ENCODE results near the gene TERB1. TPM values are rescaled to one million over a fixed set of nuclear protein-coding genes. Genes with fewer than 3 reads are reported as not detected.

TERB1 gene, protein sequence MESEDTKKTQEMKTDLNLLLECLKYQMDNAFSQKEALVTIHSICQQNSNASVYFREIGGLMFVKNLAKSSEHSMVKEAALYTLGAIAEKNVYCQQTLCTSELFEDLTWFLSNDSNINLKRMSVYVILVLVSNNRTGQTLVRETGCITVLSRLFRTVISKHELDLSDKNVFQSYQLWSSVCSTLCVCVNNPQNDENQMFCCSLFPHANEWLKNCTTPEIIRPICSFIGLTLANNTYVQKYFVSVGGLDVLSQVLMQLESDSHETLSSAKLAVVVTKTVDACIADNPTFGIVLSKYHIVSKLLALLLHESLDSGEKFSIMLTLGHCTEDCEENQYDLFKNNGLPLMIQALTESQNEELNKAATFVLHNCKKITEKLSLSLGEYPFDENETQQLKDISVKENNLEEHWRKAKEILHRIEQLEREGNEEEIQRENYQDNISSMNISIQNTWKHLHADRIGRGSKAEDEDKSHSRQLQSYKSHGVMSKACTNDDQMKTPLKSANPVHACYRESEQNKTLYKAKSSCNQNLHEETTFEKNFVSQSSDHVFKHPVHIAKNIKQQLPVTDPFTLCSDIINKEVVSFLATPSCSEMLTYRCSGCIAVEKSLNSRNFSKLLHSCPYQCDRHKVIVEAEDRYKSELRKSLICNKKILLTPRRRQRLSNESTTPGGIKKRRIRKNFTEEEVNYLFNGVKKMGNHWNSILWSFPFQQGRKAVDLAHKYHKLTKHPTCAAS
- total RNA-seq (2021) (not detected in 3 replicates), Bru-seq, nascent RNA (percentile 16 among the genes with signal in this experiment)
- long read RNA-seq, experiment 1: 0 reads
- long read RNA-seq, experiment 2: 0 reads
- long read RNA-seq, experiment 3: 0 reads

DNA sequence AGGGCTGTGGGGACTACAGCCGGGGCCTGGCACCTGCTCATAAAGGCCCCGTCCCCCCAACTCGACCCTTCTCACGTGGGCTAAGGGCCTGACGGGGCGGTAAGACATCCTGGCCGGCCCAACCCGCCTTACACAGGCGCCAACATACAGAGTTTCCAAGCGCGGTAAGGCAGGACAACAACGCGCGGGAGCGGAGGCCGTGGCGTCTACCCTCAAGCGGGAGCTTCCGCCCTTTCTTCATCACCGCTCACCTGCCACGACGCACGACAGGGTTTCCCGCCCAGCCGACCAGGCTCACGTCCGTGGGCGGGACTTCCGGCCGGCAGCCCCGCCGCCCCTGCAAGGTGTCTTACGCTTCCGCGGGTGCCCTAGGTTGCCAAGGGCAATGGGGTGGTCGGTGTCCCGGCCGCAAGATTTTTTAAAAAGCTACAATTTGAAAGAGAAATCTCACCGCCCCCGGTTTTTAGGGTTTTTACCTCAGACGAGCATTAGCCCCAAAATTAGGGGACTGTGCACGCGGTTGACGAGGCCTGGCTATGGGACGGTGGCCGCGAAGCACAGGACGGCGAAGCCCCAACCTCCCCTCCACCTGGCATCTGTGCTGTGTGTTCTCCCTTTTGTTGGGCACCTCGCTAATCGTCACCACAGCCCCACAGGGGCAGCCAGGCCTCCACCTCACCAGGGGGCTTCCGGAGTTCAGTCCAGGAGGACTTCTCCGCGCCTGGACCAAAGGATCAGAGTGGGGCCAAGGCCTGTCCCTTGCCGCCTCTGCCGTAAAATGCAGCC lies at the start of gene TERB1:
Gene TERB1 (minus strand): TSS at position 265 of the 786 bp plus-strand sequence. CDS start 4,786 bp downstream, outside the sequence.
- peak within 1 kb of the TSS; percentile 45; the same call in 1 of the 2 replicates for H3K27ac Mint-ChIP-seq
- DNase-seq (ENCODE audit: low spot score) (peak; percentile 24), ATAC-seq (peak; percentile 67)
- no peaks in the 10 kb centered on the region for H3K9me3 Mint-ChIP-seq
- TF ChIP-seq MYBL2 (CRISPR knock-in tag; IDR thresholded peaks at IDR 0.05) (0 out of 2 replicates have a peak, but pooled peaks have one; percentile 43), NFE2L1 (CRISPR knock-in tag; IDR thresholded peaks at IDR 0.05) (peak; percentile 49; the same call in 1 of the 2 replicates), CBFB (CRISPR knock-in tag; IDR thresholded peaks at IDR 0.05; ENCODE audit: low read depth) (no peak), IRF2 (CRISPR knock-in tag; IDR thresholded peaks at IDR 0.05; ENCODE audit: borderline replicate concordance, low read depth) (no peak)
- TF ChIP-seq, protein P1, sequence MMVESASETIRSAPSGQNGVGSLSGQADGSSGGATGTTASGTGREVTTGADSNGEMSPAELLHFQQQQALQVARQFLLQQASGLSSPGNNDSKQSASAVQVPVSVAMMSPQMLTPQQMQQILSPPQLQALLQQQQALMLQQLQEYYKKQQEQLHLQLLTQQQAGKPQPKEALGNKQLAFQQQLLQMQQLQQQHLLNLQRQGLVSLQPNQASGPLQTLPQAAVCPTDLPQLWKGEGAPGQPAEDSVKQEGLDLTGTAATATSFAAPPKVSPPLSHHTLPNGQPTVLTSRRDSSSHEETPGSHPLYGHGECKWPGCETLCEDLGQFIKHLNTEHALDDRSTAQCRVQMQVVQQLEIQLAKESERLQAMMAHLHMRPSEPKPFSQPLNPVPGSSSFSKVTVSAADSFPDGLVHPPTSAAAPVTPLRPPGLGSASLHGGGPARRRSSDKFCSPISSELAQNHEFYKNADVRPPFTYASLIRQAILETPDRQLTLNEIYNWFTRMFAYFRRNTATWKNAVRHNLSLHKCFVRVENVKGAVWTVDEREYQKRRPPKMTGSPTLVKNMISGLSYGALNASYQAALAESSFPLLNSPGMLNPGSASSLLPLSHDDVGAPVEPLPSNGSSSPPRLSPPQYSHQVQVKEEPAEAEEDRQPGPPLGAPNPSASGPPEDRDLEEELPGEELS (CRISPR knock-in tag; IDR thresholded peaks at IDR 0.05): no peak
- TF ChIP-seq, protein P2, sequence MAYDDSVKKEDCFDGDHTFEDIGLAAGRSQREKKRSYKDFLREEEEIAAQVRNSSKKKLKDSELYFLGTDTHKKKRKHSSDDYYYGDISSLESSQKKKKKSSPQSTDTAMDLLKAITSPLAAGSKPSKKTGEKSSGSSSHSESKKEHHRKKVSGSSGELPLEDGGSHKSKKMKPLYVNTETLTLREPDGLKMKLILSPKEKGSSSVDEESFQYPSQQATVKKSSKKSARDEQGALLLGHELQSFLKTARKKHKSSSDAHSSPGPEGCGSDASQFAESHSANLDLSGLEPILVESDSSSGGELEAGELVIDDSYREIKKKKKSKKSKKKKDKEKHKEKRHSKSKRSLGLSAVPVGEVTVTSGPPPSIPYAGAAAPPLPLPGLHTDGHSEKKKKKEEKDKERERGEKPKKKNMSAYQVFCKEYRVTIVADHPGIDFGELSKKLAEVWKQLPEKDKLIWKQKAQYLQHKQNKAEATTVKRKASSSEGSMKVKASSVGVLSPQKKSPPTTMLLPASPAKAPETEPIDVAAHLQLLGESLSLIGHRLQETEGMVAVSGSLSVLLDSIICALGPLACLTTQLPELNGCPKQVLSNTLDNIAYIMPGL (CRISPR knock-in tag; IDR thresholded peaks at IDR 0.05): no peak
- H3K36me3 Mint-ChIP-seq: peaks cover 27% of the 10 kb centered on the region
- CTCF ChIA-PET: interaction anchor here (2.1 kb wide), 1 partner anchor 29 kb away, joined by 9 read pairs; the partner anchor contains the start of gene NAE1
- no peak within 1 kb of the TSS for H3K4me3 Mint-ChIP-seq
- H3K4me1 Mint-ChIP-seq: no peaks in the 10 kb centered on the region
- POLR2A ChIA-PET: interaction anchor here (0.6 to 1.1 kb wide), 2 partner anchors 29 to 282 kb away, joined by 3 read pairs; partner anchors contain the start of gene NAE1
- no peaks in the 10 kb centered on the region for H3K27me3 Mint-ChIP-seq (ENCODE audit: low read depth)

DNA sequence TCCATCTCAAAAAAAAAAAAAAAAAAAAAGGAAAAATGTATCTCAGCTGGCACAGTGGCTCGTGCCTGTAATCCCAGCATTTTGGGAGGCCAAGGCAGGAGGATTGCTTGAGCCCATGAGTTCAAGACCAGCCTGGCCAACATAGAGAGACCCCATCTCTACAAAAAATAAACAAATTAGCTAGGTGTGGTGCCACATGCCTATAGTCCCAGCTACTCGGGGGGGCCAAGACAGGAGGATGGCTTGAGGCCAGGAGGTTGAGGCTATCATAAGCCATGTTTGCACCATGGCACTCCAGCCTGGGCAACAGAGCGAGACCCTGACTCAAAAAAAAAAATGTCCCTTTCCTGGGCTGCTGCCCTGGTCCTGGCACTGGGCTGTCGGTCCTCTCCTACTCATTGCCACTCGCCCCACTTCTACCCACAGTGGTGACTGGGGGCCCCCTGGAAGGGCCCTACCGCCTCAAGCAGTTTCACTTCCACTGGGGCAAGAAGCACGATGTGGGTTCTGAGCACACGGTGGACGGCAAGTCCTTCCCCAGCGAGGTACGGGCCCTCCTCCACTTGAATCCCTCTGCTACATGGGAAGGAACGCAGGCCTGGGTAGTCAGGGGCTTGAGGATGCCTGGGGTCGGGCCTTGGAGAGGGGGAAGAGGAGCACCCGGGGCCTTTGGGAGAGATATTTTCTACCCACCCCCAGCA lies 48.9 kb upstream of the TERB1 start:
- H3K27me3 Mint-ChIP-seq (ENCODE audit: low read depth): peaks cover 33% of the 10 kb centered on the region
- H3K27ac Mint-ChIP-seq: no peak overlapping the region
- DNase-seq (ENCODE audit: low spot score) (no peak), ATAC-seq (no peak)
- ChIA-PET POLR2A (no interaction called here), CTCF (interaction anchor here (0.7 to 4.0 kb wide), 8 partner anchors 17 to 242 kb away, joined by 3 to 70 read pairs (median 6); partner anchors contain the start of gene NAE1)
- TF ChIP-seq HMGA2 (CRISPR knock-in tag; IDR thresholded peaks at IDR 0.05) (no peak), ZNF671 (CRISPR knock-in tag; IDR thresholded peaks at IDR 0.05) (no peak), CREM (CRISPR knock-in tag; IDR thresholded peaks at IDR 0.05) (no peak), JUN (CRISPR knock-in tag; IDR thresholded peaks at IDR 0.05) (no peak), RELA (CRISPR knock-in tag; IDR thresholded peaks at IDR 0.05; ENCODE audit: borderline replicate concordance) (no peak), ZNF121 (CRISPR knock-in tag; IDR thresholded peaks at IDR 0.05) (no peak), ZNF263 (CRISPR knock-in tag; IDR thresholded peaks at IDR 0.05; ENCODE audit: low read depth) (no peak), SP1 (CRISPR knock-in tag; conservative IDR thresholded peaks at IDR 0.05) (no peak), CBFB (CRISPR knock-in tag; IDR thresholded peaks at IDR 0.05; ENCODE audit: low read depth) (no peak), IRF2 (CRISPR knock-in tag; IDR thresholded peaks at IDR 0.05; ENCODE audit: borderline replicate concordance, low read depth) (no peak)
- TF ChIP-seq, protein P3, sequence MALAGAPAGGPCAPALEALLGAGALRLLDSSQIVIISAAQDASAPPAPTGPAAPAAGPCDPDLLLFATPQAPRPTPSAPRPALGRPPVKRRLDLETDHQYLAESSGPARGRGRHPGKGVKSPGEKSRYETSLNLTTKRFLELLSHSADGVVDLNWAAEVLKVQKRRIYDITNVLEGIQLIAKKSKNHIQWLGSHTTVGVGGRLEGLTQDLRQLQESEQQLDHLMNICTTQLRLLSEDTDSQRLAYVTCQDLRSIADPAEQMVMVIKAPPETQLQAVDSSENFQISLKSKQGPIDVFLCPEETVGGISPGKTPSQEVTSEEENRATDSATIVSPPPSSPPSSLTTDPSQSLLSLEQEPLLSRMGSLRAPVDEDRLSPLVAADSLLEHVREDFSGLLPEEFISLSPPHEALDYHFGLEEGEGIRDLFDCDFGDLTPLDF (CRISPR knock-in tag; IDR thresholded peaks at IDR 0.05): no peak
- TF ChIP-seq, protein P4, sequence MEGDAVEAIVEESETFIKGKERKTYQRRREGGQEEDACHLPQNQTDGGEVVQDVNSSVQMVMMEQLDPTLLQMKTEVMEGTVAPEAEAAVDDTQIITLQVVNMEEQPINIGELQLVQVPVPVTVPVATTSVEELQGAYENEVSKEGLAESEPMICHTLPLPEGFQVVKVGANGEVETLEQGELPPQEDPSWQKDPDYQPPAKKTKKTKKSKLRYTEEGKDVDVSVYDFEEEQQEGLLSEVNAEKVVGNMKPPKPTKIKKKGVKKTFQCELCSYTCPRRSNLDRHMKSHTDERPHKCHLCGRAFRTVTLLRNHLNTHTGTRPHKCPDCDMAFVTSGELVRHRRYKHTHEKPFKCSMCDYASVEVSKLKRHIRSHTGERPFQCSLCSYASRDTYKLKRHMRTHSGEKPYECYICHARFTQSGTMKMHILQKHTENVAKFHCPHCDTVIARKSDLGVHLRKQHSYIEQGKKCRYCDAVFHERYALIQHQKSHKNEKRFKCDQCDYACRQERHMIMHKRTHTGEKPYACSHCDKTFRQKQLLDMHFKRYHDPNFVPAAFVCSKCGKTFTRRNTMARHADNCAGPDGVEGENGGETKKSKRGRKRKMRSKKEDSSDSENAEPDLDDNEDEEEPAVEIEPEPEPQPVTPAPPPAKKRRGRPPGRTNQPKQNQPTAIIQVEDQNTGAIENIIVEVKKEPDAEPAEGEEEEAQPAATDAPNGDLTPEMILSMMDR (IDR thresholded peaks at IDR 0.05): no peak
- TF ChIP-seq, protein P5, sequence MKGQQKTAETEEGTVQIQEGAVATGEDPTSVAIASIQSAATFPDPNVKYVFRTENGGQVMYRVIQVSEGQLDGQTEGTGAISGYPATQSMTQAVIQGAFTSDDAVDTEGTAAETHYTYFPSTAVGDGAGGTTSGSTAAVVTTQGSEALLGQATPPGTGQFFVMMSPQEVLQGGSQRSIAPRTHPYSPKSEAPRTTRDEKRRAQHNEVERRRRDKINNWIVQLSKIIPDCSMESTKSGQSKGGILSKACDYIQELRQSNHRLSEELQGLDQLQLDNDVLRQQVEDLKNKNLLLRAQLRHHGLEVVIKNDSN (CRISPR knock-in tag; IDR thresholded peaks at IDR 0.05): no peak
- TF ChIP-seq, protein P6, sequence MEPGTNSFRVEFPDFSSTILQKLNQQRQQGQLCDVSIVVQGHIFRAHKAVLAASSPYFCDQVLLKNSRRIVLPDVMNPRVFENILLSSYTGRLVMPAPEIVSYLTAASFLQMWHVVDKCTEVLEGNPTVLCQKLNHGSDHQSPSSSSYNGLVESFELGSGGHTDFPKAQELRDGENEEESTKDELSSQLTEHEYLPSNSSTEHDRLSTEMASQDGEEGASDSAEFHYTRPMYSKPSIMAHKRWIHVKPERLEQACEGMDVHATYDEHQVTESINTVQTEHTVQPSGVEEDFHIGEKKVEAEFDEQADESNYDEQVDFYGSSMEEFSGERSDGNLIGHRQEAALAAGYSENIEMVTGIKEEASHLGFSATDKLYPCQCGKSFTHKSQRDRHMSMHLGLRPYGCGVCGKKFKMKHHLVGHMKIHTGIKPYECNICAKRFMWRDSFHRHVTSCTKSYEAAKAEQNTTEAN (CRISPR knock-in tag; IDR thresholded peaks at IDR 0.05): no peak
- H3K4me1 Mint-ChIP-seq: peaks cover 9% of the 10 kb centered on the region
- H3K36me3 Mint-ChIP-seq: no peaks in the 10 kb centered on the region
- H3K9me3 Mint-ChIP-seq: no peaks in the 10 kb centered on the region
- no peak overlapping the region for H3K4me3 Mint-ChIP-seq

All from WTC11 (cell line).